Muscle layer of duodenum (tissue), 2 donors: Measurements from ENCODE around the gene GPHA2.

ENCODE experiments used
- H3K27ac ChIP-seq: one replicate; pipeline ENCODE4 v1.7.0; 2013; ENCODE audit warnings: mild to moderate bottlenecking, low read length
- H3K27me3 ChIP-seq: one replicate; pipeline ENCODE4 v1.7.0; 2013; ENCODE audit warnings: low read depth, mild to moderate bottlenecking, control low read depth, low read length
- H3K36me3 ChIP-seq, 2 donors: one replicate each; pipeline ENCODE4 v1.7.0; 2013; ENCODE audit warnings: low read length in 2 of 2, control low read depth in 1 of 2, mild to moderate bottlenecking in 1 of 2; ENCODE audit not compliant: insufficient read depth in 2 of 2, control insufficient read depth in 1 of 2
- H3K4me1 ChIP-seq, 2 donors: one replicate each; pipeline ENCODE4 v1.7.0; 2013; ENCODE audit warnings: low read length in 2 of 2, mild to moderate bottlenecking in 2 of 2, control low read depth in 1 of 2, moderate library complexity in 1 of 2; ENCODE audit not compliant: insufficient read depth in 2 of 2, control insufficient read depth in 1 of 2
- H3K4me3 ChIP-seq, 2 donors: one replicate each; pipeline ENCODE4 v1.7.0; 2013; ENCODE audit warnings: low read length in 2 of 2, low read depth in 1 of 2, mild to moderate bottlenecking in 1 of 2
- H3K9me3 ChIP-seq, 2 donors: one replicate each; pipeline ENCODE4 v1.7.0; 2013; ENCODE audit warnings: low read length in 2 of 2, control low read depth in 1 of 2, mild to moderate bottlenecking in 1 of 2; ENCODE audit not compliant: control insufficient read depth in 1 of 2
- donor health status: healthy.

Gene GPHA2

GRCh38 chr11:64906314-64906635, 29.4 kb downstream of the GPHA2 start:
- Histone ChIP-seq H3K4me1 (no peaks in the 10 kb centered on the region), H3K36me3 (peaks cover 27 to 86% of the 10 kb centered on the region in 2 donors)

GRCh38 chr11:64905516-64906313, 30.0 kb downstream of the GPHA2 start:
- H3K9me3 ChIP-seq = no peaks in the 10 kb centered on the region
- H3K27me3 ChIP-seq = no peaks in the 10 kb centered on the region
- H3K4me1 ChIP-seq = no peaks in the 10 kb centered on the region
- H3K36me3 ChIP-seq = peaks cover 21 to 86% of the 10 kb centered on the region in 2 donors
- no peak overlapping the region for H3K27ac ChIP-seq
- H3K4me3 ChIP-seq = no peak overlapping the region

More at GRCh38 chr11:64906314-64906635, 29.4 kb downstream of the GPHA2 start:
- H3K27me3 ChIP-seq = no peaks in the 10 kb centered on the region
- H3K9me3 ChIP-seq = no peaks in the 10 kb centered on the region
- no peak overlapping the region for H3K27ac ChIP-seq
- H3K4me3 ChIP-seq = no peak overlapping the region

GRCh38 chr11:64903291-64903833, 32.3 kb downstream of the GPHA2 start:
- Histone ChIP-seq H3K9me3 (no peaks in the 10 kb centered on the region), H3K27me3 (no peaks in the 10 kb centered on the region), H3K4me1 (no peaks in the 10 kb centered on the region), H3K4me3 (no peak overlapping the region), H3K36me3 (peaks cover 14 to 85% of the 10 kb centered on the region in 2 donors), H3K27ac (no peak overlapping the region)

GRCh38 chr11:64902102-64902900, 33.4 kb downstream of the GPHA2 start:
- Histone ChIP-seq H3K36me3 (peaks cover 17 to 90% of the 10 kb centered on the region in 2 donors), H3K9me3 (no peaks in the 10 kb centered on the region), H3K27ac (no peak overlapping the region), H3K4me3 (no peak overlapping the region), H3K4me1 (no peaks in the 10 kb centered on the region), H3K27me3 (no peaks in the 10 kb centered on the region)

GRCh38 chr11:64900774-64901173, 34.9 kb downstream of the GPHA2 start:
- Histone ChIP-seq H3K36me3 (peaks cover 17 to 90% of the 10 kb centered on the region in 2 donors), H3K27me3 (no peaks in the 10 kb centered on the region), H3K9me3 (no peaks in the 10 kb centered on the region), H3K4me3 (no peak overlapping the region), H3K27ac (no peak overlapping the region), H3K4me1 (no peaks in the 10 kb centered on the region)

GRCh38 chr11:64900263-64900678, 35.4 kb downstream of the GPHA2 start:
- H3K27ac ChIP-seq = no peak overlapping the region
- no peaks in the 10 kb centered on the region for H3K9me3 ChIP-seq
- H3K4me3 ChIP-seq = no peak overlapping the region
- peaks cover 17 to 89% of the 10 kb centered on the region in 2 donors for H3K36me3 ChIP-seq
- H3K27me3 ChIP-seq = no peaks in the 10 kb centered on the region
- no peaks in the 10 kb centered on the region for H3K4me1 ChIP-seq

GRCh38 chr11:64898541-64898940, 37.2 kb downstream of the GPHA2 start:
- Histone ChIP-seq H3K4me3 (no peak overlapping the region), H3K4me1 (no peaks in the 10 kb centered on the region), H3K27ac (no peak overlapping the region), H3K36me3 (peaks cover 17 to 88% of the 10 kb centered on the region in 2 donors), H3K27me3 (no peaks in the 10 kb centered on the region), H3K9me3 (no peaks in the 10 kb centered on the region)

- Histone ChIP-seq H3K4me1 (no peaks in the 10 kb centered on the region), H3K9me3 (no peaks in the 10 kb centered on the region), H3K27ac (no peak overlapping the region), H3K4me3 (no peak overlapping the region), H3K27me3 (no peaks in the 10 kb centered on the region), H3K36me3 (peaks cover 16 to 83% of the 10 kb centered on the region in 2 donors)
These were observed 37.6 kb downstream of the GPHA2 start for GRCh38 chr11:64898076-64898445.

GRCh38 chr11:64897381-64898075, 38.2 kb downstream of the GPHA2 start:
- H3K4me1 ChIP-seq = no peaks in the 10 kb centered on the region
- no peak overlapping the region for H3K27ac ChIP-seq
- peaks cover 13 to 79% of the 10 kb centered on the region in 2 donors for H3K36me3 ChIP-seq
- no peaks in the 10 kb centered on the region for H3K9me3 ChIP-seq
- no peak overlapping the region for H3K4me3 ChIP-seq
- H3K27me3 ChIP-seq = no peaks in the 10 kb centered on the region

- peaks cover 8 to 69% of the 10 kb centered on the region in 2 donors for H3K36me3 ChIP-seq
- no peaks in the 10 kb centered on the region for H3K27me3 ChIP-seq
- H3K4me1 ChIP-seq = no peaks in the 10 kb centered on the region
- H3K9me3 ChIP-seq = no peaks in the 10 kb centered on the region
- no peak overlapping the region for H3K4me3 ChIP-seq
- H3K27ac ChIP-seq = no peak overlapping the region
These were observed 39.2 kb downstream of the GPHA2 start for GRCh38 chr11:64896448-64897022.
